ENCODE data around the gene CALU. TPM values are rescaled to one million over a fixed set of nuclear protein-coding genes. Genes with fewer than 3 reads are reported as not detected.

CALU gene
- total and polyA plus RNA-seq, 2 experiments from 2014 or later: 136 to 179 TPM

DNA sequence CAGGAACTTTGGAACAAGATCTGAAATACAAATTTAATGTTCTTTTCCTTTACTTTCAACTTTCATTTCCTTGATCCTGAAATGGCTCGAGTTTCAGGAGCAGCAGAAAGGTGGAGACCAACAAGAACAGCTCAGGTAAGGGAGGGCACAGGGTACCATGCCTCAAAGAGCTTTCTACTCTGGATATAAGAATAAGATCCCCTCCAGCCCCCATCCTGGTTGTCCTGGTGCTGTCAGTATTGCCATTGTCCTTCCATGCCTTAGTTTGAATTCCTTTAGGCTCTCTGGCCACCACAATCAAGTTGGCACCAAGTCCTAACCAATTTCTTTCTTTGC, 12.5 kb upstream of the CALU start:
- Histone ChIP-seq H2AFZ (no peak overlapping the region), H4K20me1 (replicated peaks; ENCODE audit: insufficient read depth) (no peaks in the 10 kb centered on the region), H3K27me3 (ENCODE audit: insufficient read depth) (no peaks in the 10 kb centered on the region), H3K4me3 (no peak overlapping the region), H3K36me3 (ENCODE audit: insufficient read depth) (no peaks in the 10 kb centered on the region), H3K4me1 (ENCODE audit: insufficient read depth) (no peaks in the 10 kb centered on the region), H3K79me2 (replicated peaks; ENCODE audit: insufficient read depth) (no peaks in the 10 kb centered on the region), H3K9me2 (ENCODE audit: insufficient read depth) (no peaks in the 10 kb centered on the region), H3K4me2 (no peak overlapping the region), H3F3A (replicated peaks; ENCODE audit: low read depth) (no peaks in the 10 kb centered on the region), H3K27ac (ENCODE audit: low read depth) (no peak overlapping the region)
- Mint-ChIP-seq H3K27ac (no peak overlapping the region), H3K36me3 (ENCODE audit: low read depth) (no peaks in the 10 kb centered on the region), H3K27me3 (ENCODE audit: insufficient read depth, low read depth, poor library complexity) (peaks cover 2% of the 10 kb centered on the region), H3K9me3 (no peaks in the 10 kb centered on the region), H3K4me3 (no peak overlapping the region), H3K4me1 (no peaks in the 10 kb centered on the region; the same call in 2 of the 3 replicates)
- no peak for DNase-seq (ENCODE audit: low spot score)
- no peak for TF ChIP-seq STAT1 (IDR thresholded peaks at IDR 0.05; ENCODE audit: unreplicated experiment)
- TF ChIP-seq CREB1 (CRISPR knock-in tag; IDR thresholded peaks at IDR 0.05; ENCODE audit: low read depth): no peak
- TF ChIP-seq JUNB (IDR thresholded peaks at IDR 0.05; ENCODE audit: unreplicated experiment): no peak
- TF ChIP-seq, protein P1, sequence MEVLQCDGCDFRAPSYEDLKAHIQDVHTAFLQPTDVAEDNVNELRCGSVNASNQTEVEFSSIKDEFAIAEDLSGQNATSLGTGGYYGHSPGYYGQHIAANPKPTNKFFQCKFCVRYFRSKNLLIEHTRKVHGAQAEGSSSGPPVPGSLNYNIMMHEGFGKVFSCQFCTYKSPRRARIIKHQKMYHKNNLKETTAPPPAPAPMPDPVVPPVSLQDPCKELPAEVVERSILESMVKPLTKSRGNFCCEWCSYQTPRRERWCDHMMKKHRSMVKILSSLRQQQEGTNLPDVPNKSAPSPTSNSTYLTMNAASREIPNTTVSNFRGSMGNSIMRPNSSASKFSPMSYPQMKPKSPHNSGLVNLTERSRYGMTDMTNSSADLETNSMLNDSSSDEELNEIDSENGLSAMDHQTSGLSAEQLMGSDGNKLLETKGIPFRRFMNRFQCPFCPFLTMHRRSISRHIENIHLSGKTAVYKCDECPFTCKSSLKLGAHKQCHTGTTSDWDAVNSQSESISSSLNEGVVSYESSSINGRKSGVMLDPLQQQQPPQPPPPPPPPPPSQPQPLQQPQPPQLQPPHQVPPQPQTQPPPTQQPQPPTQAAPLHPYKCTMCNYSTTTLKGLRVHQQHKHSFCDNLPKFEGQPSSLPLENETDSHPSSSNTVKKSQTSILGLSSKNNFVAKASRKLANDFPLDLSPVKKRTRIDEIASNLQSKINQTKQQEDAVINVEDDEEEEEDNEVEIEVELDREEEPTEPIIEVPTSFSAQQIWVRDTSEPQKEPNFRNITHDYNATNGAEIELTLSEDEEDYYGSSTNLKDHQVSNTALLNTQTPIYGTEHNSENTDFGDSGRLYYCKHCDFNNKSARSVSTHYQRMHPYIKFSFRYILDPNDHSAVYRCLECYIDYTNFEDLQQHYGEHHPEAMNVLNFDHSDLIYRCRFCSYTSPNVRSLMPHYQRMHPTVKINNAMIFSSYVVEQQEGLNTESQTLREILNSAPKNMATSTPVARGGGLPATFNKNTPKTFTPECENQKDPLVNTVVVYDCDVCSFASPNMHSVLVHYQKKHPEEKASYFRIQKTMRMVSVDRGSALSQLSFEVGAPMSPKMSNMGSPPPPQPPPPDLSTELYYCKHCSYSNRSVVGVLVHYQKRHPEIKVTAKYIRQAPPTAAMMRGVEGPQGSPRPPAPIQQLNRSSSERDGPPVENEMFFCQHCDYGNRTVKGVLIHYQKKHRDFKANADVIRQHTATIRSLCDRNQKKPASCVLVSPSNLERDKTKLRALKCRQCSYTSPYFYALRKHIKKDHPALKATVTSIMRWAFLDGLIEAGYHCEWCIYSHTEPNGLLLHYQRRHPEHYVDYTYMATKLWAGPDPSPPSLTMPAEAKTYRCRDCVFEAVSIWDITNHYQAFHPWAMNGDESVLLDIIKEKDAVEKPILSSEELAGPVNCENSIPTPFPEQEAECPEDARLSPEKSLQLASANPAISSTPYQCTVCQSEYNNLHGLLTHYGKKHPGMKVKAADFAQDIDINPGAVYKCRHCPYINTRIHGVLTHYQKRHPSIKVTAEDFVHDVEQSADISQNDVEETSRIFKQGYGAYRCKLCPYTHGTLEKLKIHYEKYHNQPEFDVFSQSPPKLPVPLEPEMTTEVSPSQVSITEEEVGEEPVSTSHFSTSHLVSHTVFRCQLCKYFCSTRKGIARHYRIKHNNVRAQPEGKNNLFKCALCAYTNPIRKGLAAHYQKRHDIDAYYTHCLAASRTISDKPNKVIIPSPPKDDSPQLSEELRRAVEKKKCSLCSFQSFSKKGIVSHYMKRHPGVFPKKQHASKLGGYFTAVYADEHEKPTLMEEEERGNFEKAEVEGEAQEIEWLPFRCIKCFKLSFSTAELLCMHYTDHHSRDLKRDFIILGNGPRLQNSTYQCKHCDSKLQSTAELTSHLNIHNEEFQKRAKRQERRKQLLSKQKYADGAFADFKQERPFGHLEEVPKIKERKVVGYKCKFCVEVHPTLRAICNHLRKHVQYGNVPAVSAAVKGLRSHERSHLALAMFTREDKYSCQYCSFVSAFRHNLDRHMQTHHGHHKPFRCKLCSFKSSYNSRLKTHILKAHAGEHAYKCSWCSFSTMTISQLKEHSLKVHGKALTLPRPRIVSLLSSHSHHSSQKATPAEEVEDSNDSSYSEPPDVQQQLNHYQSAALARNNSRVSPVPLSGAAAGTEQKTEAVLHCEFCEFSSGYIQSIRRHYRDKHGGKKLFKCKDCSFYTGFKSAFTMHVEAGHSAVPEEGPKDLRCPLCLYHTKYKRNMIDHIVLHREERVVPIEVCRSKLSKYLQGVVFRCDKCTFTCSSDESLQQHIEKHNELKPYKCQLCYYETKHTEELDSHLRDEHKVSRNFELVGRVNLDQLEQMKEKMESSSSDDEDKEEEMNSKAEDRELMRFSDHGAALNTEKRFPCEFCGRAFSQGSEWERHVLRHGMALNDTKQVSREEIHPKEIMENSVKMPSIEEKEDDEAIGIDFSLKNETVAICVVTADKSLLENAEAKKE (CRISPR knock-in tag; IDR thresholded peaks at IDR 0.05): no peak
- no peak for TF ChIP-seq ZNF114 (CRISPR knock-in tag; IDR thresholded peaks at IDR 0.05)
- TF ChIP-seq ZNF331 (CRISPR knock-in tag; IDR thresholded peaks at IDR 0.05; ENCODE audit: low read depth): no peak
- no peak for TF ChIP-seq EZH2 (IDR thresholded peaks at IDR 0.05; ENCODE audit: low read depth, unreplicated experiment)
- TF ChIP-seq NANOG (IDR thresholded peaks at IDR 0.05; ENCODE audit: borderline replicate concordance): no peak
- TF ChIP-seq, protein P2, sequence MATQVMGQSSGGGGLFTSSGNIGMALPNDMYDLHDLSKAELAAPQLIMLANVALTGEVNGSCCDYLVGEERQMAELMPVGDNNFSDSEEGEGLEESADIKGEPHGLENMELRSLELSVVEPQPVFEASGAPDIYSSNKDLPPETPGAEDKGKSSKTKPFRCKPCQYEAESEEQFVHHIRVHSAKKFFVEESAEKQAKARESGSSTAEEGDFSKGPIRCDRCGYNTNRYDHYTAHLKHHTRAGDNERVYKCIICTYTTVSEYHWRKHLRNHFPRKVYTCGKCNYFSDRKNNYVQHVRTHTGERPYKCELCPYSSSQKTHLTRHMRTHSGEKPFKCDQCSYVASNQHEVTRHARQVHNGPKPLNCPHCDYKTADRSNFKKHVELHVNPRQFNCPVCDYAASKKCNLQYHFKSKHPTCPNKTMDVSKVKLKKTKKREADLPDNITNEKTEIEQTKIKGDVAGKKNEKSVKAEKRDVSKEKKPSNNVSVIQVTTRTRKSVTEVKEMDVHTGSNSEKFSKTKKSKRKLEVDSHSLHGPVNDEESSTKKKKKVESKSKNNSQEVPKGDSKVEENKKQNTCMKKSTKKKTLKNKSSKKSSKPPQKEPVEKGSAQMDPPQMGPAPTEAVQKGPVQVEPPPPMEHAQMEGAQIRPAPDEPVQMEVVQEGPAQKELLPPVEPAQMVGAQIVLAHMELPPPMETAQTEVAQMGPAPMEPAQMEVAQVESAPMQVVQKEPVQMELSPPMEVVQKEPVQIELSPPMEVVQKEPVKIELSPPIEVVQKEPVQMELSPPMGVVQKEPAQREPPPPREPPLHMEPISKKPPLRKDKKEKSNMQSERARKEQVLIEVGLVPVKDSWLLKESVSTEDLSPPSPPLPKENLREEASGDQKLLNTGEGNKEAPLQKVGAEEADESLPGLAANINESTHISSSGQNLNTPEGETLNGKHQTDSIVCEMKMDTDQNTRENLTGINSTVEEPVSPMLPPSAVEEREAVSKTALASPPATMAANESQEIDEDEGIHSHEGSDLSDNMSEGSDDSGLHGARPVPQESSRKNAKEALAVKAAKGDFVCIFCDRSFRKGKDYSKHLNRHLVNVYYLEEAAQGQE (IDR thresholded peaks at IDR 0.05; ENCODE audit: unreplicated experiment): no peak
- TF ChIP-seq, protein P3, sequence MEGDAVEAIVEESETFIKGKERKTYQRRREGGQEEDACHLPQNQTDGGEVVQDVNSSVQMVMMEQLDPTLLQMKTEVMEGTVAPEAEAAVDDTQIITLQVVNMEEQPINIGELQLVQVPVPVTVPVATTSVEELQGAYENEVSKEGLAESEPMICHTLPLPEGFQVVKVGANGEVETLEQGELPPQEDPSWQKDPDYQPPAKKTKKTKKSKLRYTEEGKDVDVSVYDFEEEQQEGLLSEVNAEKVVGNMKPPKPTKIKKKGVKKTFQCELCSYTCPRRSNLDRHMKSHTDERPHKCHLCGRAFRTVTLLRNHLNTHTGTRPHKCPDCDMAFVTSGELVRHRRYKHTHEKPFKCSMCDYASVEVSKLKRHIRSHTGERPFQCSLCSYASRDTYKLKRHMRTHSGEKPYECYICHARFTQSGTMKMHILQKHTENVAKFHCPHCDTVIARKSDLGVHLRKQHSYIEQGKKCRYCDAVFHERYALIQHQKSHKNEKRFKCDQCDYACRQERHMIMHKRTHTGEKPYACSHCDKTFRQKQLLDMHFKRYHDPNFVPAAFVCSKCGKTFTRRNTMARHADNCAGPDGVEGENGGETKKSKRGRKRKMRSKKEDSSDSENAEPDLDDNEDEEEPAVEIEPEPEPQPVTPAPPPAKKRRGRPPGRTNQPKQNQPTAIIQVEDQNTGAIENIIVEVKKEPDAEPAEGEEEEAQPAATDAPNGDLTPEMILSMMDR (conservative IDR thresholded peaks at IDR 0.05; ENCODE audit: low read depth in 2 of 2): no peak
- TF ChIP-seq, protein P4, sequence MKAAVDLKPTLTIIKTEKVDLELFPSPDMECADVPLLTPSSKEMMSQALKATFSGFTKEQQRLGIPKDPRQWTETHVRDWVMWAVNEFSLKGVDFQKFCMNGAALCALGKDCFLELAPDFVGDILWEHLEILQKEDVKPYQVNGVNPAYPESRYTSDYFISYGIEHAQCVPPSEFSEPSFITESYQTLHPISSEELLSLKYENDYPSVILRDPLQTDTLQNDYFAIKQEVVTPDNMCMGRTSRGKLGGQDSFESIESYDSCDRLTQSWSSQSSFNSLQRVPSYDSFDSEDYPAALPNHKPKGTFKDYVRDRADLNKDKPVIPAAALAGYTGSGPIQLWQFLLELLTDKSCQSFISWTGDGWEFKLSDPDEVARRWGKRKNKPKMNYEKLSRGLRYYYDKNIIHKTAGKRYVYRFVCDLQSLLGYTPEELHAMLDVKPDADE (IDR thresholded peaks at IDR 0.05): no peak
- ATAC-seq: no peak

All from GM23338 (cell line).